ENCODE data around the gene BTBD19.
"Not testable (repeated sequence)": the region's sequence is repeated elsewhere in the genome, so short reads cannot be mapped to it uniquely, and the experiment has no call there.

The BTBD19 gene

DNA sequence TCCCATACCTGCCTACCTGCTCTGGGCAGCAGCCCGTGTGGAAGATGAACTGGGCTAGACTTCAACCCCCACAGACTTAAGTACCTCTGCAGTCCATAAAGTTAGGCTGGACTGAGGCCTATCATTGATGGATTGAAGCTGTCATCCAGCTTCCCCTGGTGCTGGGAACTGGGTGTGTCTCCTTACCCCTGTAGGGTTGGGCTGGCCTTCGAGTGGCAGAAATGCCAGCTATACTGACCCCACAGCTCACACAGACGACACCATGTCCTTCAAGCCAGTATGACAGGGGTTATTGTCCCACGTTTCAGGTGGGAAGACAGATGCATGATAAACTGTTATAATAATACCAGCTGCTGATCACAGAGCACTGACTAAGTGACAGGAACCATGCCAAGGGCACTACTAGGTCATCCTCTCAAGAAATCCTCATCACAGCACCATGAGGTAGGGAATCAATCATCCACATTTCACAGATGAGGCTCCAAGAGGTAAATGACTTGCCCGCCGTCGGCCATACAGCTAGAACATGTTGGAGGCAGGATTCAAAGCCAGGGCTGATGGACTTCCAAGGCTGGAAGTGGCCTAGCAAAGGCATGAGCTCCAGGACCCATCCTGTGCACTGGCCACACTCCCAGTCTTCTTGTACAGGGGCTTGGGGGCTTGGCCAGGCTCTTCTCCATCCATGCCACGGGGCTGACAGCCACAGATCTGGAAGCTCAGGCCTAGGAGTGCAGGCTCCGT is 20.0 kb upstream of the BTBD19 start, which contains the start of gene BEST4:
TSS of gene BEST4 (minus strand) at position 51 of the 741 bp plus-strand sequence. CDS start 465 bp downstream, outside the sequence.
- DNase-seq: no peak

DNA sequence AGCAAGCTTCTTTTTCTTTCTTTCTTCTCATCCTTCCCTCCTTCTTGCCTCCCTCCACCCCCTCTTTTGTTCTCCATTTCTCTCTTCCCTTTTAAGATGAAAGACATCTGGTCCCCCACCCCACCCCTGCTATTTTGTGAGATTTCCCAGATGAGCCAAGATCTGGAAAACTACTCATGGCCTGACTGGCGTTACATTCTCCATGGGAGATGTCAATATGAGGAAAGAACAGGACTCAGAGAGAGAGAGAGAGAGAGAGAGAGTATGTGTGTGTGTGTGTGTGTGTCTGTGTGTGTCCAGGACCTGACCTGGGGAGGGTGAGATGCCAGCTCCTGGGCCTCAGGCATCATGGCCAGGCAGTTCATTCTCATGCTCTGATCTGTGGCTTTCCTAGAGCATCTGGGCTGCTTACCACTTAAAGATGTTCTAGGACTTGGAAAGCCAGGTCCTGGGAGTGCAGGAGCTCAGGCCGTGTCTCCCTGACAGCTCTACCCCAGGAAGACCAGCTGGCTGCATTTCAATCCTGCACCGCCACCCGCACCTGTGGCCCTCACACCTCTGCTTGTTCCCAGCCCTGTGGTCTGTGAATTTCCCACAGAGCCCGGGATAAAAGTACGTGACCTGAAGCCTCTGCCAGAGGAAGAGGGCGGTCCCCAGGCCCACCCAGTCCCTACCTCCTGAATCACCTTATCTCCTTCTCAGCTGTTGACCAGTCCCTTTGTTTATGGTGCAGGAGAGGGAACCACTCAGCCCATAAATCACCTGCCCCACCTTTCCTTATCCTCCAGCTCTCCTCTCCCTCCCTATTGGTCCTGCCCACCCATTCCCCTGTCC is 17.1 kb upstream of the BTBD19 start:
- no peak for DNase-seq

DNA sequence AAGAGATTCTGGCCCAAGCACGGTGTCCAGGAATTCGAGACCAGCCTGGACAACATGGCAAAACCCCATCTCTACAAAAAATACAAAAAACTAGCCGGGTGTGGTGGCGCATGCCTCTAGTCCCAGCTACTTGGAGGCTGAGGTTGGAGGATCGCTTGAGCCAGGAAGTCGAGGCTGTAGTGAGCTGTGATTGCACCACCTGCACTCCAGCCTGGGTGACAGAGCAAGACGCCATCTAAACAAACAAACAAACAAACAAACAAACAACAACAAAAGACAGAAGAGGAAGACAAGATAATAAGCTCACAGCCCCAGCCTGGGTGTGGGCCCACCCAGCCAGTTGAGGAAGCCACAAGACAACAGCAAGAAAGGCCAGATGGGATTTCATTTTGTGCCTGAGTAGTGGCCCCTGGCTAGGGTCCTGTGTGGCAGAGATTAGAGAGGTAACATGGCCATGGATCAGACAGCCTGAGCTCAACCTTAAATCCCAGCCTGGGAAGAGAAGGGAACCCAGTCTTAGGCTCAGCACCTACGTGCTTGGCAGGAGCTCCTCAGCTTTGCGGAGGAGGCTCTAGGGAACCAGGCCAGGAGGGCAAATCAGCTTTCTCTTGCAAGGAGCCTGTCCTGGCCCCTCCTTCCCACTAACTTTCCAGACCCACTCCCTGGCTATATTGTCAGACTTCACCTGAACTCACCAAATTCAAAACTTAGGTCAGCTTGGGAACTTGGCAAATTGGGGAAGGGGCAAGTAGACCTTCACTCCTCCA is 15.4 kb upstream of the BTBD19 start:
- DNase-seq: no peak

DNA sequence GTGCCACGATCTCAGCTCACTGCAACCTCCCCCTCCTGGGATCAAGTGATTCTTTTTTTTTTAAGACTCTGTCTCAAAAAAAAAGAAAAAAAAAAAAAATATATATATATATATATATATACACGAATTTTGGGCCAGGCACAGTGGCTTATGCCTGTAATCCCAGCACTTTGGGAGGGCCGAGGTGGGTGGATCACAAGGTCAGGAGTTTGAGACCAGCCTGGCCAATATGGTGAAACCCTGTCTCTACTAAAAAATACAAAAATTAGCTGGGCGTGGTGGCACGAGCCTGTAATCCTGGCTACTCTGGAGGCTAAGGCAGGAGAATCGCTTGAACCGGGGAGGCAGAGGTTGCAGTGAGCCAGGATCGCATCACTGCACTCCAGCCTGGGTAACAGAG is 10.4 kb upstream of the BTBD19 start:
- not testable (repeated sequence) for DNase-seq

DNA sequence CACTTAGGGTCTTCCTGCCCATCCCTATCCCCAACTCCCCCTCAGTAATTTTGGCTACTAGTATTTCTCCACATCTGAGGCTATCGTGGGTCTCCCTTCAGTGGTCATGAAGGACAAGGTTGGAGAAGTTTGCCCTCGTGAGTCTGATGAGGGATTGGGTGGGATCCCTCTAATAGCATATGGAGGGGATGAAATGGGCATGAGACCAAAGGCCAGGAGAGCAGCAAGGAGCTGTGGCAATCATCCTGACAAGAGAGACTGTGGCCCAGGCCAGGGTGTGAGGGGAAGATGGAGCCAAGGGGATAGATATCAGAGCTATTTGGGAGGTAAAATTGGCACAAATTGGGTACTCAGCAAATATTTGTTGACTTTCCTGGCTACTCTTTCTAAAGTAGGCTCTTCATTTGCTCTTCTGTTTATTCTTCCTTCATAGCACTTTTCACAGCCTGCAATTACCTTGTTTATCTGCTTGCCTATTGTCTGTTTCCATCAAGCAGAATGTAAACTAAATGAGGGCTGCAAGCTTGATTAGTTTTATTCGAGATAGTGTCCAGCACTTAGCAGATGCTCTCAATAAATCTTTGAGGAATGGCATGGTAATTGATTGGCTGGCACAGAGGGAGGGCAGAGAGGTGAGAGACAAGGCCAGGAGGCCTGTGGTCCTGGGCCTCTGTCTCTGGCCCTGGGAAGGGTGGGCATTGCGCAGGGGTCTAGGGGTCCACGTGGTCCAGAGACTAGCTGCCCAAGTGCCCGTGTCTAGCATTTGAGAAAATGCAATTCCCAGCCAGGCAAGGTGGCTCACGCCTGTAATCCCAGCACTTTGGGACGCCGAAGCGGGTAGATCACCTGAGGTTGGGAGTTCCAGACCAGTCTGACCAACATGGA is 9.6 kb upstream of the BTBD19 start:
- peak; percentile 37 for DNase-seq

DNA sequence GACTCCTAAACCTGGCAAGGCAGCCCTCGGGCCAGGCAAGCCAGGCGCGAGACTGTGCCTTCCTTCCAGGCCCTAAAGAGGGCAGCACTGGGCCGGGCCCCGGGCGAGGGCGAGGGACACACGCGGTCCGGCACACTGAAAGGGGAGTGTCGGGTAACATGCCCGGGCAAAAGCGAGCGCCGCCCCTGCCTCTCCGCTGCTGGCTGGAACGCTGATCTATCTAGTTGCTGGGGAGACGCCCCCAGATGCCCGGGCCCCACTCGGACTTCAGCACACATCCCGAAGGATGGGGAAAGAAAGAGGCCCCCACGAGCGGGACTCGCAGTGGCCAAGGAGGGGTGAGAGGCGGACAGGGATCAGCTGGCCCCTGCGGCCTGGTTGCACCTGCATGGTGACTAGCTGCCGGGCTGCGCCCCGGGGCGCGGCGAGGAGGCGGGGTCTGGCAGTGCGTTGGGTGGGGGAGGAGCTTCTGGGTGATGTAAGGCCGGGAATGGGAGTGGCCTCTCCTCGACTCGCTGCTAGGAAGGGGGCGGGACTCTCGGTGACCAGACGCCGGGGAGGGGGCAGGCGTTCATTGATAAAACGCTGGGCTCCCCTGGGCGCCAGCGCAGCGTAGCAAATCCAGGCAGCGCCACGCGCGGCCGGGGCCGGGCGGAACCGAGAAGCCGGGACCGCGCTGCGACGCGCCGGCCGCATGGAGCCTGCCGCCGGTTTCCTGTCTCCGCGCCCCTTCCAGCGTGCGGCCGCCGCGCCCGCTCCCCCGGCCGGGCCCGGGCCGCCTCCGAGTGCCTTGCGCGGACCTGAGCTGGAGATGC is 8.3 kb upstream of the BTBD19 start, which contains the start of gene PLK3:
TSS of gene PLK3 (plus strand) at position 608 of the 815 bp plus-strand sequence. CDS start at position 695, 87 bp downstream.
- peak; percentile 98 for DNase-seq

DNA sequence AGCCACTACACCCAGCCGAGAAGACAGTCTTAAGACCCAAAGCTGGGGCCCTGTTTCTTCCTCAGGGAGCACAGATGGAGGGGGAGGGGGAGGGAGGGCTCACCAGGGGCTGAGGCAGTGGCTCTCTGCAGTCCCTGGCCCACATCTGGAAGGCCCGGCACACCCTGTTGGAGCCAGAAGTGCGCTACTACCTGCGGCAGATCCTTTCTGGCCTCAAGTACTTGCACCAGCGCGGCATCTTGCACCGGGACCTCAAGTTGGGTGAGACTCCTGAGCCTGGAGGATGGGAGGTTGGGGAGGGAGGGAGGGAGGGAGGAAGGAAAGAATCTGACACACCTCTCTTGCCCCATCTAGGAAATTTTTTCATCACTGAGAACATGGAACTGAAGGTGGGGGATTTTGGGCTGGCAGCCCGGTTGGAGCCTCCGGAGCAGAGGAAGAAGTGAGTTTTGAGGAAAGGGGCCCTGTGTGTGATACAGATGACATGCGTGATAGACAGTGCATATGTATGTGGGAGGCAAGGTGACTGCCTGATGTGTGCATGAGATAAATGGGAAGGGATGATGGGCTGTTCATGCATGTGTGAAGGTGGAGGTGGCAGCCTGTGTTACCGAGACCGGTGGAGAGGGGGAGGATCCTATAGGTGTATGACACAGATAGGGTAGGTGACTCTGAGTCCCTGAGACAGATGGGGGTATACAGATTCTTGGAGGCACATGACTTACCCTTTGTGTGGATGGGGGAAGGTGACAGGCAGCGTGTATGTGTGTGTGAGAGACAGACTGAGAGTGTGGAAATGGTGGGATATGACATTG is 6.6 kb upstream of the BTBD19 start:
- no peak for DNase-seq

DNA sequence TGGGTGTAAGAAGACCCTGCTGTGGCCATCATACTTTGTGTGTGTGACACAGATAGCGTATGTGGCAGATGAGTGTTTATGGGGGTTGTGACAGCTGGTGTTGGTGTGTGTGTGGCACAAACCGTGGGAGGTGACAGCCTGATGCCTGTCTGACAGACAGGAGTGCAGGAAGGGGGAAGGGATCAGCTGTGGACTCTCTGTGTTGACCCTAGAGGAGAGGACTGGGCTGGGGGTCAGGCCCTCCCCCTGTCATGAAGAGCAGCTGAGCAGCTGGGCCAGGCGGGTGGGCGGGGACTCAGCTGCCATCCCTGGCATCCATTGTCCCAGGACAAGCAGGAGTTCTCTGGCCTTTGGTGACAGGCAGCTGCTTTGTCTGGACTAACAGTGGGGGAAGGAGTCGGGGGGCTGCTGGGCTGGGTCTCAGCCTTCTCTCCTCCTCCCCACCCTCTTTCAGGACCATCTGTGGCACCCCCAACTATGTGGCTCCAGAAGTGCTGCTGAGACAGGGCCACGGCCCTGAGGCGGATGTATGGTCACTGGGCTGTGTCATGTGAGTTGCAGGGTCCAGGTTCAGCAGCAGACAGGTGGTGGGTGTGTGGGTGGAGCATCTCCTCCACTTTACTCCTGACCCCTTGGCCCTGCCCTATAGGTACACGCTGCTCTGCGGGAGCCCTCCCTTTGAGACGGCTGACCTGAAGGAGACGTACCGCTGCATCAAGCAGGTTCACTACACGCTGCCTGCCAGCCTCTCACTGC is 5.8 kb upstream of the BTBD19 start:
- DNase-seq: no peak

DNA sequence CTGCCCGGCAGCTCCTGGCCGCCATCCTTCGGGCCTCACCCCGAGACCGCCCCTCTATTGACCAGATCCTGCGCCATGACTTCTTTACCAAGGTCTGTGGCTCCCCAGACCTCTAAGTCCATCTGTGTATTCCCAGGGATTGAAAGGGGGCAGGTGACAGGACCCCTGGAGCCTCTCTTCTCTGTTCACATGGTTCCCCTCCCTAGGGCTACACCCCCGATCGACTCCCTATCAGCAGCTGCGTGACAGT is 5.3 kb upstream of the BTBD19 start:
- DNase-seq: no peak

DNA sequence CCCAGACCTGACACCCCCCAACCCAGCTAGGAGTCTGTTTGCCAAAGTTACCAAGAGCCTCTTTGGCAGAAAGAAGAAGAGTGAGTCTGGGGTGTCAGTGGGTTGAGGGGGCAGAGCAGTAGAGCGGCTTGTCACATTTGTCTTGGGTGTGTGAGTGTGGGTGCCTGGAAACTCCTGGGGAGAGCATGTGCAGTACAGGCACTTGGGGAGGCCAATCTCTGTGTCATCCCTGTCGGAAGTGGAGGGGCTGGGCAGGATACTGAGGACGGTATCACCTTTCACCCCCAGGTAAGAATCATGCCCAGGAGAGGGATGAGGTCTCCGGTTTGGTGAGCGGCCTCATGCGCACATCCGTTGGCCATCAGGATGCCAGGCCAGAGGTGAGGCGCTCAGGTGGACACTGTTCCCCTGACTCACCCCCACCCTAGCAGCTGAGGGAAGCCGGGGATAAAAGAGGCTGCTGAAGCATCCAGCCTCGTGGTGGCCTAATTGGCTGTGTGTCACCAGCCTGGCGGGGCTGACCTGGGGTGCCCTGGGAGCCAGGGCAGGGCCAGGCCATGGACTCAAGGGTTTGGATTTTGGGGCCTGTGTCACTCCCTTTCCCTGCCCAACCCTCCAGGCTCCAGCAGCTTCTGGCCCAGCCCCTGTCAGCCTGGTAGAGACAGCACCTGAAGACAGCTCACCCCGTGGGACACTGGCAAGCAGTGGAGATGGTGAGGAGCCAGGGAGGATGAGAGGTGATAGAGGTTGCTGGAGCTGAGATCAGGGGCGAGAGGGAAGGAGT is 4.8 kb upstream of the BTBD19 start:
- no peak for DNase-seq

DNA sequence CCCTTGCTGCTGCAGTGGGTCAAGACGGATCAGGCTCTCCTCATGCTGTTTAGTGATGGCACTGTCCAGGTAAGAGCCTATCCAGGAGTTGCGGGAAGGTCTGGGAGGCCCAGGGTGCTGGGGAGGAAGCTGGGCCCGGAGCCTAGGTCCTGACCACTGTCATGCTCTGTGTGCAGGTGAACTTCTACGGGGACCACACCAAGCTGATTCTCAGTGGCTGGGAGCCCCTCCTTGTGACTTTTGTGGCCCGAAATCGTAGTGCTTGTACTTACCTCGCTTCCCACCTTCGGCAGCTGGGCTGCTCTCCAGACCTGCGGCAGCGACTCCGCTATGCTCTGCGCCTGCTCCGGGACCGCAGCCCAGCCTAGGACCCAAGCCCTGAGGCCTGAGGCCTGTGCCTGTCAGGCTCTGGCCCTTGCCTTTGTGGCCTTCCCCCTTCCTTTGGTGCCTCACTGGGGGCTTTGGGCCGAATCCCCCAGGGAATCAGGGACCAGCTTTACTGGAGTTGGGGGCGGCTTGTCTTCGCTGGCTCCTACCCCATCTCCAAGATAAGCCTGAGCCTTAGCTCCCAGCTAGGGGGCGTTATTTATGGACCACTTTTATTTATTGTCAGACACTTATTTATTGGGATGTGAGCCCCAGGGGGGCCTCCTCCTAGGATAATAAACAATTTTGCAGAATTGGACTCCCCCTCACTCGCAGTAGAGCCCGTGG is 2.9 kb upstream of the BTBD19 start:
- no peak for DNase-seq

DNA sequence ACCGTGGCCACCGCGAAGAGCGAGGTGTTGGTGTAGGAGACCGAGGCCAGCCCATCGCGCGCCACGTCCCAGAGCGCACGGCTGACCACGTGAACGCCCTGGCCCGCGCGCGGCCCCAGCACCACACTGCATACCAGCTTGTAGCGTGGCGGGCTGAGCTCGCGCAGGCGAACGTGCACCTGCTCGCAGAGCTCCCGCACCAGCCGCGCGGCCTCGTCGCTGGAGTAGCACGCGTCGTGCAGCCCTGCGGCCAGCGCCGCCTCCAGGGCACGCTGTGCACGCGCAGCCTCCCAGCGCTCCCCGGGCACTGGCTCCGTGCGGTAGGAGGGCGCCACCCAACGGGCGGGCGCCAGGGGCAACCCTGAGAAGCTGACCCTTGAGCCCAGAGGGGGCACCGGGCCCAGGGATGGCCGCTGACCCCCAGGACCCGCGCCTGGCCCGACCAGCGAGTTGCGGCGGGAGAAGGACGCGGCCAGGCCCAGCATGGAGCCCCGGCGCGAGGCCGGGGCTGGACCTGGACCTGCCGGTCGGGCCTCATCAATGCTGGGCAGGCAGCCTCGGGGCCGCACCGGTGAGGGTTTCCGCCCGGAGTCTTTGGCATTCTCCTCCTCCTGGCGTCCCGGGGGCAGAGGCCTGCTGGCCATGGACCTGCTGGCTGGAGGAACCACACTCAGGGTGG is 2.2 kb upstream of the BTBD19 start:
- no peak for DNase-seq

DNA sequence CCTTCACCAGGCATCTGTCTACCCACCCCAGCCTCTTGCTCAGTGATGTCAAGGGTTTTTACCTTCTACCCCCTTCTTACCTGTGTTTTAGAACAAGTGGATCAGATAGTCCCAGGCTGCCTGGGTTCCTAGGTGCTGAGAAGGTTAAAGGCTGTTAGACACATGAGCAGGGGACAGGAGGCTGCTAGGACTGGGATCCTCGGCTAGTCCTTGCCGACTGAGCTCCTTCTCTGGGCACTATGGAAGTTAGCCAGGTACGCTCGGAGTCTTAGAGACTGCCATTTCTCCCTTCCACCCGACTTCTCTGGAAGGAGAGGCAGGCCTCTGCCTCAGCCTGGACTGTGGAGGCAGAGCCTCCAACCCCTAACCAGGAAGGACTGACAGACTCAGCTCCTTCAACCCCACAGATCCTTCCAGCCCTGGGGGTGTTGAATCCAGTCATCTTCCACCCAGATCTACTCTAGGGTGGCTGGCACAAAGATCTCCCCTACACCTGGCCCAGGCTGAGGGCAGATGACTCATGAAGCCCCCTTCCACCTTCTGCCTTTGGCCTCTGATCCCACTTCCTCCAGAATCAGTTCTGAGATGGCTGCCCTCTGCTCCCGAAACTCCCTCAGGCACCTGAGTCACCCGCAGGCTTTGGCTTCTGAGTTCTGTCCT is 1.5 kb upstream of the BTBD19 start, which contains the start of gene DYNLT4:
TSS of gene DYNLT4 (minus strand) at position 648 of the 660 bp plus-strand sequence. CDS start 683 bp downstream, outside the sequence.
- DNase-seq: no peak

DNA sequence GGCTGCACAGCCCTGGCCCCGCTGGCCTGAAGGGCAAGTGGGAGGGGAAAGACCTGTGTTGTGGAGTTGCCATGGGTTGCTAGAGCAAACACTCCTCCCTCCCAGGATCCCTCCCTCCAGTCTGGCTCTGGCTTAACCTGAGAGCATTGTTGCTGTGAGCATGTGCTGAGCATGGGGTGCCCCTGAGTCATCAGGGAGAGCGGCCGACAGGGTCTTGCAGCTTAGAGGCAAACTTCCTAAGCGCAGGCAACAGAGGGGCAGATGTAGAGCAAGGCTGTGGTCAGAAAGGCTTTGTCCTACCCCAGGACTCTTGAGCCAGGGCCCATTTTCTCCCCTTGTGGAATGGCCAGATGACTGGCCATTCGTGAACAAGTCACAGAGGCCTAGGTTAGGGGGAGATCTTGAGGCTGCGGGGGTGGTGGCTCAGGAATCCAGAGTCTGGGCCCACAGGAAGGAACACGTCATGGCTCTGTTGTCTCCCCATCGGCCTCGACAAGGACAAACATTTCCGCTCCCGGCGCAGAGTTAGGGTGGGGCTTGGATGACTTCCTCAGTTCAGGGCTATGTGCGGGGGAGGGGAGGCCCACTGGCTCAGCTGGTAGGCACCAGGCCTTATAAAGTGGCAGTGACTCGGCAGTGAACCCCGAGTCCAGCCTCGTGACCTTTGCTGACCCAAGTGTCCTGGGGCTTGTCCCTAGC is 810 bp upstream of the BTBD19 start:
- no peak for DNase-seq

DNA sequence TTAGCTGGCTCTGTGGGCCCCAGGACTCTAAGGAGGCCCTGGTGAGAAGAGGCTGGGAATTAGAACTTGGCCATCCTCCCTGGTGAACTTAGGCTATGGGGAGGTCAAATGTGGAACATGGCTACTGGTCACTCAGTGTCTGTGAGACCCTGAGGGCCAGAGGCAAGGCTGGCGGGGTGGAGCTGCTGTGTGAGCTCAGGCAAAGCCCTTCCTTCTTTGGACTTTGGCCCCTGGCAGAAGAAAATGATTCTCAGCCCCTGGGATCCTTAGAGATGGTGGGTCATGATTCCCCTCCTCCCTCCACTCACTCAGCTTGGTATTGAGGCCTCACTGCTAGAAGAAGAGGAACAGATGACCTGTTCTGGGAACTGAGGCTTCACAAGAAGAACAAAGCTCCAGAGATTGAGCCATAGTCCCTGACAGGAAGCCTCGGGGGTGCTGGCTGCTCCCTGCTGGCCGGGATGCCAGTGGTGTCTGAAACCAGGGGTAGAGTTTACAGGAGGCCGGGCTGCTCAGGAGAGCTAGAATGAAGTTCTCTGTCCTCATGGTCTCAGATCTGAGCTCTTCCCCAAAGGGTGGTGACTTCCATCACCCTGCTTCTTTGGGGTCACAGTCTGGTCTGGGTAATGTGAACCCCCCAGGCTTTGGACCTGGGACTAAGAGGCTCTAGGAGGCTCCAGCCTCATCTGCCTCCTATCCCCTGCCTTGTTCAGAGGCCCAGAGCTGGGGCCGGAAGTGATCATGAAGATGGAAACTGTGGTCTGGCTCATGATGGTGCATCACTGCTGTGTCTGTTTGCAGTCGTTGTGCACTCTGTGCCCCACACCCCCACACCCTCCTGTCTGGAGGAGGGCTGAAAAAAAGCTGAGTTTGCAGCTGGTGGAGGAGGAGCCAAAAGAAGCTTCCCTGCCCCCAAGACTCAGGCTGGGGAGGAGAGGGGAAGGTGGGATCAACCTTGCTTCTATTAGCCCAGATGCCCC is 905 bp downstream of the BTBD19 start:
- no peak for DNase-seq

All from NCI-H1105 (cell line).